ENCODE measurements around the gene TRIM44. TPM values are rescaled to one million over a fixed set of nuclear protein-coding genes. Genes with fewer than 3 reads are reported as not detected.

Gene TRIM44
- total and polyA plus RNA-seq, 10 of the 15 experiments (the other 5 are each of a cell fraction or from before 2014, with no cell fraction given) = 6.7 to 93.0 (median 27.6) TPM

DNA sequence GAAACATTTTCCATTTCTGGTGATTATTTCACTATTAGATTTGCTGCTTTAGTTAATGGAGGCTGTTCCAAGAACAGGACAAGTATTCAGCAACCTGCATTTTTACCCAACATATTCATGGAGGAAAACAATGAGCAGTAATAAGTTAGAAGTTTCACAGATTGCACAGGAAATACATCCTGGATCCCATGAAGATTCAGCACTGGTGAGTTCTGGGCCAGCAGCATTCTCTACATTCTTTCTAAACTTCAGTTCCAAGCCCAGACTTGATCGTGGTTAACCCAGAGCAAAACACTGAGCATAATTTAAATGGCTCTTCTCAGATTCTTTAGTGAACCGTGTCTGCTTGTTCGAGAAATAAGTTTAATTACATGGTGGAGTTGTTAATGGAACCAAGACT lies 40.5 kb upstream of the TRIM44 start:
- DNase-seq (ENCODE audit: low read depth, low spot score) = no peak
- H3K4me2 ChIP-seq (ENCODE audit: control insufficient read depth, insufficient read depth) = no peak overlapping the region
- ATAC-seq = no peak
- 94% methylated on average over 3 of the region's 3 CpGs for whole genome bisulfite sequencing (ENCODE audit: insufficient coverage, insufficient replicate concordance, low lambda C conversion rate, missing lambda C conversion rate)
- ChIA-PET SMC1A (ENCODE audit: uncharacterized antibody, unreplicated experiment) (no interaction called here), POLR2A (no interaction called here), CTCF (interaction anchor here (0.8 to 5.3 kb wide), 3 partner anchors 15 to 510 kb away, joined by 3 to 48 read pairs (median 5); no protein-coding TSS in a partner anchor), RAD21 (ENCODE audit: unreplicated experiment) (interaction anchor here (1.0 kb wide), 1 partner anchor 200 kb away, joined by 3 read pairs; no protein-coding TSS in a partner anchor)
- H3K27ac ChIP-seq (ENCODE audit: control insufficient read depth, insufficient read depth) = no peak overlapping the region
- peaks cover 6% of the 10 kb centered on the region; the same call in 1 of the 2 replicates for H3K79me2 ChIP-seq (ENCODE audit: control insufficient read depth, insufficient read depth, low read length)
- H3K9me3 ChIP-seq (replicated peaks; ENCODE audit: control insufficient read depth, insufficient read depth, low read length) = no peaks in the 10 kb centered on the region
- no peaks in the 10 kb centered on the region for H4K20me1 ChIP-seq (ENCODE audit: control insufficient read depth, insufficient read depth)
- no peak for FAIRE-seq
- intact Hi-C loops (cut with micrococcal nuclease; ENCODE audit: unreplicated experiment) = no loop called here
- H3K4me1 ChIP-seq (ENCODE audit: control insufficient read depth, insufficient read depth, low read length) = peaks cover 8% of the 10 kb centered on the region; the same call in 1 of the 2 replicates
- no peaks in the 10 kb centered on the region; a peak in 1 of 4 replicates for H3K27me3 ChIP-seq (replicated peaks in 1 of 2; ENCODE audit: control insufficient read depth in 2 of 2, insufficient read depth in 2 of 2, low read length in 1 of 2)
- H3K9ac ChIP-seq (ENCODE audit: control insufficient read depth, insufficient read depth, low read length) = no peak overlapping the region
- no peaks in the 10 kb centered on the region for H3K36me3 ChIP-seq (ENCODE audit: control insufficient read depth in 2 of 2, insufficient read depth in 2 of 2, low read length in 1 of 2)
- no peak overlapping the region for H2AFZ ChIP-seq (ENCODE audit: control insufficient read depth, low read depth, low read length)
- in situ Hi-C loops (cut with MboI) = loop anchor here (5.0 kb wide), 1 partner anchor 200 kb away; no protein-coding TSS in a partner anchor
- TF ChIP-seq MEF2A (IDR thresholded peaks at IDR 0.05; ENCODE audit: insufficient read depth, low read depth, low read length) = no peak
- no TSS peak for BruUV-seq (replicated peaks)
- H3K4me3 ChIP-seq = no peak overlapping the region

GRCh38 chr11:35623621-35624168 lies 38.9 kb upstream of the TRIM44 start:
- Histone ChIP-seq H3K27ac (ENCODE audit: control insufficient read depth, insufficient read depth) (no peak overlapping the region), H2AFZ (ENCODE audit: control insufficient read depth, low read depth, low read length) (no peak overlapping the region), H3K9me3 (replicated peaks; ENCODE audit: control insufficient read depth, insufficient read depth, low read length) (no peaks in the 10 kb centered on the region), H4K20me1 (ENCODE audit: control insufficient read depth, insufficient read depth) (no peaks in the 10 kb centered on the region), H3K4me3 (no peak overlapping the region), H3K27me3 (replicated peaks in 1 of 2; ENCODE audit: control insufficient read depth in 2 of 2, insufficient read depth in 2 of 2, low read length in 1 of 2) (no peaks in the 10 kb centered on the region; a peak in 1 of 4 replicates), H3K36me3 (ENCODE audit: control insufficient read depth in 2 of 2, insufficient read depth in 2 of 2, low read length in 1 of 2) (no peaks in the 10 kb centered on the region), H3K79me2 (ENCODE audit: control insufficient read depth, insufficient read depth, low read length) (peaks cover 6% of the 10 kb centered on the region; the same call in 1 of the 2 replicates), H3K4me2 (ENCODE audit: control insufficient read depth, insufficient read depth) (no peak overlapping the region), H3K9ac (ENCODE audit: control insufficient read depth, insufficient read depth, low read length) (no peak overlapping the region), H3K4me1 (ENCODE audit: control insufficient read depth, insufficient read depth, low read length) (peaks cover 4% of the 10 kb centered on the region; the same call in 1 of the 2 replicates)
- no TSS peak for BruUV-seq (replicated peaks)
- TF ChIP-seq, protein P1, sequence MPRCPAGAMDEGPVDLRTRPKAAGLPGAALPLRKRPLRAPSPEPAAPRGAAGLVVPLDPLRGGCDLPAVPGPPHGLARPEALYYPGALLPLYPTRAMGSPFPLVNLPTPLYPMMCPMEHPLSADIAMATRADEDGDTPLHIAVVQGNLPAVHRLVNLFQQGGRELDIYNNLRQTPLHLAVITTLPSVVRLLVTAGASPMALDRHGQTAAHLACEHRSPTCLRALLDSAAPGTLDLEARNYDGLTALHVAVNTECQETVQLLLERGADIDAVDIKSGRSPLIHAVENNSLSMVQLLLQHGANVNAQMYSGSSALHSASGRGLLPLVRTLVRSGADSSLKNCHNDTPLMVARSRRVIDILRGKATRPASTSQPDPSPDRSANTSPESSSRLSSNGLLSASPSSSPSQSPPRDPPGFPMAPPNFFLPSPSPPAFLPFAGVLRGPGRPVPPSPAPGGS (IDR thresholded peaks at IDR 0.05; ENCODE audit: borderline replicate concordance, insufficient read depth, low read depth, low read length, poor library complexity, severe bottlenecking) = peak; percentile 83
- TF ChIP-seq IKZF1 (conservative IDR thresholded peaks at IDR 0.05) = no peak
- POLR2A ChIA-PET = no interaction called here
- CTCF ChIA-PET = interaction anchor here (0.9 to 1.4 kb wide), 5 partner anchors 94 to 635 kb away, joined by 3 read pairs; no protein-coding TSS in a partner anchor
- DNase-seq (ENCODE audit: low read depth, low spot score) = no peak
- FAIRE-seq = no peak
- SMC1A ChIA-PET (ENCODE audit: uncharacterized antibody, unreplicated experiment) = interaction anchor here (0.5 to 2.2 kb wide), 6 partner anchors 13 to 655 kb away, joined by 3 to 7 read pairs (median 5); no protein-coding TSS in a partner anchor
- WGBS (ENCODE audit: insufficient coverage, insufficient replicate concordance, low lambda C conversion rate, missing lambda C conversion rate) = 63% methylated on average over 8 of the region's 8 CpGs
- ATAC-seq = no peak
- intact Hi-C loops (cut with micrococcal nuclease; ENCODE audit: unreplicated experiment) (no loop called here), in situ Hi-C loops (cut with MboI) (loop anchor here (5.0 kb wide), 1 partner anchor 199 kb away; no protein-coding TSS in a partner anchor)
- RAD21 ChIA-PET (ENCODE audit: unreplicated experiment) = interaction anchor here (1.4 kb wide), 1 partner anchor 198 kb away, joined by 6 read pairs; no protein-coding TSS in a partner anchor
